Glutamatergic neuron (in vitro differentiated cells): ENCODE measurements around the gene AQR. TPM values are rescaled to one million over a fixed set of nuclear protein-coding genes. Genes with fewer than 3 reads are reported as not detected.
A peak's percentile ranks its signal among the peaks of the same experiment; 100 is the strongest.
"Not testable (repeated sequence)": the region's sequence is repeated elsewhere in the genome, so short reads cannot be mapped to it uniquely, and the experiment has no call there.

ENCODE experiments used
- DNase-seq: peaks from one replicate; pipeline ENCODE4 v3.0.0; 2022
- H3K27ac Mint-ChIP-seq: one replicate; pipeline ENCODE4 v1.8.0; 2020; ENCODE audit warnings: mild to moderate bottlenecking, mixed read lengths, inconsistent platforms; ENCODE audit not compliant: unreplicated experiment
- H3K27me3 Mint-ChIP-seq: one replicate; pipeline ENCODE4 v1.8.0; 2020; ENCODE audit warnings: mild to moderate bottlenecking, moderate library complexity, mixed read lengths, inconsistent platforms; ENCODE audit not compliant: unreplicated experiment
- H3K36me3 Mint-ChIP-seq: one replicate; pipeline ENCODE4 v1.8.0; 2020; ENCODE audit warnings: mild to moderate bottlenecking, mixed read lengths, inconsistent platforms; ENCODE audit not compliant: unreplicated experiment
- H3K4me1 Mint-ChIP-seq: one replicate; pipeline ENCODE4 v1.8.0; 2020; ENCODE audit warnings: mild to moderate bottlenecking, low read depth, mixed read lengths, inconsistent platforms; ENCODE audit not compliant: unreplicated experiment
- H3K4me3 Mint-ChIP-seq: one replicate; pipeline ENCODE4 v1.8.0; 2020; ENCODE audit warnings: mild to moderate bottlenecking, mixed read lengths, inconsistent platforms; ENCODE audit not compliant: unreplicated experiment
- H3K9me3 Mint-ChIP-seq: one replicate; pipeline ENCODE4 v1.8.0; 2020; ENCODE audit warnings: mild to moderate bottlenecking, moderate library complexity, mixed read lengths, inconsistent platforms; ENCODE audit not compliant: unreplicated experiment
- total RNA-seq: library from RNA; stranded (reverse); fragmentation: NEBNext Ultra II Directional; extraction: Animal tissue kit (Norgen Biotek cat#: 25700); gene quantifications from one replicate; pipeline ENCODE4 v1.2.1, GENCODE V29; 2021; ENCODE audit not compliant: unreplicated experiment
- TF ChIP-seq, protein P1 (sequence below): fragments of 200-600 bp; sonication (generic); IDR thresholded peaks from one replicate; pipeline ENCODE4 v1.5.0; 2021; ENCODE audit not compliant: partially characterized antibody, unreplicated experiment

Gene AQR
- total RNA-seq, 1 donor from 2014 or later: 36.8 TPM

DNA sequence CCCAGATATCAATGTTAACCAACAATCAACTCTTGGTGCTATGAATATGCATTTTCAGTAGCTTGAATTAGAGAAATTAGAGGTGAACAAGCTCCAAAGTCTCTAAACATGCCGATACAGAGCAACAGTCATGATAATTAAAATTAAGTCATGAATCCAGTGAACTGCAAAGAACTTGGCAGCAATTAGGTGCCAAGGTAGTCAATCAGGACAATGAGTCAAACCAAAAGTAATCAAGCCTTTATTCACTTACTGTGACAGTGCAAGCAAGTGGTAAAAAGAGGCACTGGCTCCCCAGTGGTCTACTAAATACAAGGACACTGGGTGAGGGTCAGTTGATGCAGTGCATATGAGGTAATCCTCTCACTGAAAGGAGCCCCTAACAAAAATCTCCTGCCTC, 16.8 kb upstream of the AQR start:
- DNase-seq: no peak
- Mint-ChIP-seq H3K27ac (peak overlapping the region; percentile 78), H3K36me3 (no peaks in the 10 kb centered on the region), H3K4me3 (peak overlapping the region; percentile 98), H3K27me3 (no peaks in the 10 kb centered on the region), H3K4me1 (peaks cover 10% of the 10 kb centered on the region), H3K9me3 (peaks cover 6% of the 10 kb centered on the region)
- TF ChIP-seq, protein P1, sequence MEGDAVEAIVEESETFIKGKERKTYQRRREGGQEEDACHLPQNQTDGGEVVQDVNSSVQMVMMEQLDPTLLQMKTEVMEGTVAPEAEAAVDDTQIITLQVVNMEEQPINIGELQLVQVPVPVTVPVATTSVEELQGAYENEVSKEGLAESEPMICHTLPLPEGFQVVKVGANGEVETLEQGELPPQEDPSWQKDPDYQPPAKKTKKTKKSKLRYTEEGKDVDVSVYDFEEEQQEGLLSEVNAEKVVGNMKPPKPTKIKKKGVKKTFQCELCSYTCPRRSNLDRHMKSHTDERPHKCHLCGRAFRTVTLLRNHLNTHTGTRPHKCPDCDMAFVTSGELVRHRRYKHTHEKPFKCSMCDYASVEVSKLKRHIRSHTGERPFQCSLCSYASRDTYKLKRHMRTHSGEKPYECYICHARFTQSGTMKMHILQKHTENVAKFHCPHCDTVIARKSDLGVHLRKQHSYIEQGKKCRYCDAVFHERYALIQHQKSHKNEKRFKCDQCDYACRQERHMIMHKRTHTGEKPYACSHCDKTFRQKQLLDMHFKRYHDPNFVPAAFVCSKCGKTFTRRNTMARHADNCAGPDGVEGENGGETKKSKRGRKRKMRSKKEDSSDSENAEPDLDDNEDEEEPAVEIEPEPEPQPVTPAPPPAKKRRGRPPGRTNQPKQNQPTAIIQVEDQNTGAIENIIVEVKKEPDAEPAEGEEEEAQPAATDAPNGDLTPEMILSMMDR: no peak

- H3K27ac Mint-ChIP-seq: no peak overlapping the region
- H3K4me3 Mint-ChIP-seq: no peak overlapping the region
- DNase-seq: no peak
- H3K4me1 Mint-ChIP-seq: peaks cover 10% of the 10 kb centered on the region
- TF ChIP-seq, protein P1: no peak
- H3K27me3 Mint-ChIP-seq: no peaks in the 10 kb centered on the region
- H3K36me3 Mint-ChIP-seq: no peaks in the 10 kb centered on the region
- H3K9me3 Mint-ChIP-seq: peaks cover 6% of the 10 kb centered on the region
Observed at GRCh38 chr15:34984889-34985630, 15.5 kb upstream of the AQR start.

DNA sequence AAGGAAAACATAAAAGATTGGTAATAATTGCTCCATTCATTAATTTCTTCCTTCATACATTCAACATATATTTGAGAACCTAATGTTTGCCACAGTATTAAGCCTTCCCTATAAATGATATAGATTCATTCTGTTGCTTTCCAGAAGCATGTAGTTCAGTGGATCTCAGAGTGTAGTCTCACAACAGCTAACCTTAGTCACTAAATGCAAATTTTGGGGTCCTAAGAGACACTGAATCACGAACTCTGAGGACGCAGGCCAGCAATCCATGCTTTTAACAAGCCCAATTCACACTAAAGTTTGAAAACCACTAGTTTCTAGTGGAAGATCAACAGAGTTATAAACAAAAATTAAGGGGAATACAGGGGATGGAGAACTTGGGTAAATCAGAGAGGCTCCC, 7.2 kb upstream of the AQR start:
- Mint-ChIP-seq H3K4me1 (no peaks in the 10 kb centered on the region), H3K36me3 (no peaks in the 10 kb centered on the region), H3K9me3 (no peaks in the 10 kb centered on the region), H3K27ac (no peak overlapping the region), H3K4me3 (no peak overlapping the region), H3K27me3 (no peaks in the 10 kb centered on the region)
- DNase-seq: no peak
- TF ChIP-seq, protein P1: no peak

GRCh38 chr15:34976073-34976472, 6.5 kb upstream of the AQR start:
- H3K9me3 Mint-ChIP-seq: no peaks in the 10 kb centered on the region
- H3K4me3 Mint-ChIP-seq: no peak overlapping the region
- H3K27me3 Mint-ChIP-seq: no peaks in the 10 kb centered on the region
- no peak overlapping the region for H3K27ac Mint-ChIP-seq
- no peaks in the 10 kb centered on the region for H3K36me3 Mint-ChIP-seq
- DNase-seq: no peak
- TF ChIP-seq, protein P1: no peak
- no peaks in the 10 kb centered on the region for H3K4me1 Mint-ChIP-seq

DNA sequence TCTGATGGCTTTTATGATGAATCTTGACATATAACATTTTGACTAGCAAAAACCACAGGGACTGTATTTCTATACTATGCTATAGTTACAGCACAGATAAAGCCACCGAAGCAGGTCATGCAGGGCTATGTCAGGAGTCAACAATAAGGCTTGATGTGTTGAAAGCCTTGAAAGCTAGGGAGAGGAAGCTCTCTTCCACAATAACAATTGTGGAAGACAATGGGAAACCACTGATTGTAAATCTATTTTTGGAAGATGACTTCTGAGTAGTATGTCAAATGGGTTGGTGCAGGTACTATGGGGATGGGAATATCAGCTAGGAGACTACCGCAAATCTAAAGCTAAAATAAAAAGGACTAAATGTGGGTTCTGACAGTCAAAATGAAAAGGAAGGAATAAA, 4.0 kb upstream of the AQR start:
- Mint-ChIP-seq H3K36me3 (no peaks in the 10 kb centered on the region), H3K9me3 (peaks cover 2% of the 10 kb centered on the region), H3K27me3 (peaks cover 6% of the 10 kb centered on the region), H3K4me3 (no peak overlapping the region), H3K27ac (no peak overlapping the region), H3K4me1 (peaks cover 5% of the 10 kb centered on the region)
- no peak for DNase-seq
- TF ChIP-seq, protein P1: no peak

GRCh38 chr15:34970098-34970643, 629 bp upstream of the AQR start:
- not testable (repeated sequence) for H3K4me1 Mint-ChIP-seq, H3K36me3 Mint-ChIP-seq, DNase-seq, H3K27me3 Mint-ChIP-seq, H3K9me3 Mint-ChIP-seq
- H3K4me3 Mint-ChIP-seq: peak overlapping the region; percentile 96
- peak overlapping the region; percentile 41 for H3K27ac Mint-ChIP-seq
